ENCODE results near the gene STON1. TPM values are rescaled to one million over a fixed set of nuclear protein-coding genes. Genes with fewer than 3 reads are reported as not detected.

The STON1 gene
- total and polyA plus RNA-seq, 8 donors: 5.5 to 116 (median 23.5) TPM

- H3K9me3 ChIP-seq: no peaks in the 10 kb centered on the region
- no peak for DNase-seq
- TF ChIP-seq CTCF (IDR thresholded peaks at IDR 0.05): no peak
- no peak for TF ChIP-seq POLR2AphosphoS5 (IDR thresholded peaks at IDR 0.05)
- no peak for TF ChIP-seq EP300 (IDR thresholded peaks at IDR 0.05)
- no peak for TF ChIP-seq POLR2A (IDR thresholded peaks at IDR 0.05)
- no peaks in the 10 kb centered on the region for H3K27me3 ChIP-seq
- H3K36me3 ChIP-seq: peaks cover 0 to 8% (median 2%) of the 10 kb centered on the region in 4 donors
- intact Hi-C loops (cut with DNase I; ENCODE audit: low total_unique reads): no loop called here
- H3K4me3 ChIP-seq: no peak overlapping the region
- no peak overlapping the region for H3K27ac ChIP-seq
- H3K4me1 ChIP-seq: peaks cover 0 to 17% (median 5%) of the 10 kb centered on the region in 4 donors
- WGBS, 5 donors: 47 to 63% (median 54%) methylated on average over 4 of the region's 4 CpGs
These were observed 56.5 kb downstream of the STON1 start for GRCh38 chr2:48586433-48586832.

- H3K4me3 ChIP-seq: no peak overlapping the region
- TF ChIP-seq EP300 (IDR thresholded peaks at IDR 0.05) (no peak), POLR2AphosphoS5 (IDR thresholded peaks at IDR 0.05) (no peak), POLR2A (IDR thresholded peaks at IDR 0.05) (no peak), CTCF (IDR thresholded peaks at IDR 0.05) (no peak)
- no peak for DNase-seq
- H3K27me3 ChIP-seq: no peaks in the 10 kb centered on the region
- H3K9me3 ChIP-seq: no peaks in the 10 kb centered on the region
- H3K4me1 ChIP-seq: peaks cover 0 to 17% (median 5%) of the 10 kb centered on the region in 4 donors
- no peak overlapping the region for H3K27ac ChIP-seq
- intact Hi-C loops (cut with DNase I; ENCODE audit: low total_unique reads): no loop called here
- 74 to 78% (median 76%) methylated on average over 5 of the region's 5 CpGs for WGBS, 5 donors
- H3K36me3 ChIP-seq: peaks cover 0 to 5% (median under 1%) of the 10 kb centered on the region in 4 donors
These were observed 57.6 kb downstream of the STON1 start for GRCh38 chr2:48587560-48587959.

GRCh38 chr2:48587961-48588360, 58.0 kb downstream of the STON1 start:
- WGBS, 5 donors: 88 to 97% (median 95%) methylated on average over 3 of the region's 3 CpGs
- no peak overlapping the region for H3K4me3 ChIP-seq
- intact Hi-C loops (cut with DNase I; ENCODE audit: low total_unique reads): no loop called here
- no peak for TF ChIP-seq POLR2AphosphoS5 (IDR thresholded peaks at IDR 0.05)
- no peak for TF ChIP-seq CTCF (IDR thresholded peaks at IDR 0.05)
- no peak for TF ChIP-seq EP300 (IDR thresholded peaks at IDR 0.05)
- H3K27me3 ChIP-seq: no peaks in the 10 kb centered on the region
- no peak overlapping the region for H3K27ac ChIP-seq
- H3K9me3 ChIP-seq: no peaks in the 10 kb centered on the region
- DNase-seq: no peak
- peaks cover 0 to 17% (median 5%) of the 10 kb centered on the region in 4 donors for H3K4me1 ChIP-seq
- H3K36me3 ChIP-seq: peaks cover 0 to 5% (median 5%) of the 10 kb centered on the region in 4 donors

DNA sequence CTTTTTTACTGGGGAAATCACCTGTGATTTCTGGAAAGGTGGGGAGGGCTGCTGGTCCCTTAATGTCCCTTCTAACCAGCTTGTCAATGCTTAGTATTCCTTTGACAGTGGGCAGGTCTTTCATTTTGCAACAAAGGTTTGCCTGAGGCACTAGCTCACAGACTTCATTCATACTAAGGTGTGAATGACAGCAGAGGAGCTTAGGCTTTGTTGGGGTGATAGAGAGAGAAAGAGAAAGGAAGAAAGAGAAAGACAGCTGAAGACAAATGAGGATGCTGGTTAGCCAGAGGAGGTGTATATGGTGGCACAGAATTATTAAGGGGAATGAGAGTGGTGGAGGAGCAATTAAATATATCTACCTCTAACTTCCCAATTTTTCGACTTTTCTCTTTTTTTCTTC, 58.8 kb downstream of the STON1 start:
- H3K27ac ChIP-seq: no peak overlapping the region
- H3K4me1 ChIP-seq: peaks cover 0 to 18% (median 5%) of the 10 kb centered on the region in 4 donors
- H3K4me3 ChIP-seq: no peak overlapping the region
- no peak for DNase-seq
- H3K9me3 ChIP-seq: no peaks in the 10 kb centered on the region
- H3K27me3 ChIP-seq: no peaks in the 10 kb centered on the region
- 55 to 77% (median 75%) methylated on average over 1 of the region's 1 CpG for WGBS, 5 donors
- intact Hi-C loops (cut with DNase I; ENCODE audit: low total_unique reads): no loop called here
- peaks cover 0 to 9% (median 6%) of the 10 kb centered on the region in 4 donors for H3K36me3 ChIP-seq
- TF ChIP-seq EP300 (IDR thresholded peaks at IDR 0.05): no peak
- no peak for TF ChIP-seq CTCF (IDR thresholded peaks at IDR 0.05)
- TF ChIP-seq POLR2AphosphoS5 (IDR thresholded peaks at IDR 0.05): no peak
- no peak for TF ChIP-seq POLR2A (IDR thresholded peaks at IDR 0.05)
